GM18499 (cell line): Measurements from ENCODE around the gene CSRNP3.
"Not testable (repeated sequence)": the region's sequence is repeated elsewhere in the genome, so short reads cannot be mapped to it uniquely, and the experiment has no call there.

Experiments used
- ATAC-seq: cut with Tn5 transposase; IDR thresholded peaks from one replicate; pipeline ENCODE4 v1.9.1; 2021; ENCODE audit warnings: moderate number of reproducible peaks; ENCODE audit not compliant: insufficient read depth, unreplicated experiment

Gene CSRNP3

DNA sequence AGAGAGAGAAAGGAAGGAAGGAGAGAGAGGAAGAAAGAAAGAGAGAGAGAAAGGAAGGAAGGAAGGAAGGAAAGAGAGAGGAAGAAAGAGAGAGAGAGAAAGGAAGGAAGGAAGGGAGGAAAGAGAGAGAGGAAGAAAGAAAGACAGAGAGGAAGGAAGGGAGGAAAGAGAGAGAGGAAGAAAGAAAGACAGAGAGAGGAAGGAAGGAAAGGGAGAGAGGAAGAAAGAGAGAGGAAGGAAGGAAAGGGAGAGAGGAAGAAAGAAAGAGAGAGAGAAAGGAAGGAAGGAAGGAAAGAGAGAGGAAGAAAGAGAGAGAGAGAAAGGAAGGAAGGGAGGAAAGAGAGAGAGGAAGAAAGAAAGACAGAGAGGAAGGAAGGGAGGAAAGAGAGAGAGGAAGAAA lies 196.6 kb downstream of the CSRNP3 start:
- not testable (repeated sequence) for ATAC-seq

DNA sequence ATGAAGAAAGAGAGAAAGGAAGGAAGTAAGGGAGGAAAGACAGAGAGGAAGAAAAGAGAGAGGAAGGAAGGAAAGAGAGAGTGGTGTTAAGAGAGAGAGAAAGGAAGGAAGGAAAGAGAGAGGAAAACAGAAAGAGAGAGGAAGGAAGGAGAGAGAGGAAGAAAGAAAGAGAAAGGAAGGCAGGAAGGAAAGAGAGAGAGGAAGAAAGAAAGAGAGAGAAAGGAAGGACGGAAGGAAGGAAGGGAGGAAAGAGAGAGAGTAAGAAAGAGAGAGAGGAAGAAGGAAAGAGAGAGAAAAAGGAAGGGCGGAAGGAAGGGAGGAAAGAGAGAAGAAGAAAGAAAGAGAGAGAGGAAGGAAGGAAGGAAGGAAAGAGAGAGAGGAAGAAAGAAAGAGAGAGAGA lies 197.1 kb downstream of the CSRNP3 start:
- ATAC-seq, result no peak

DNA sequence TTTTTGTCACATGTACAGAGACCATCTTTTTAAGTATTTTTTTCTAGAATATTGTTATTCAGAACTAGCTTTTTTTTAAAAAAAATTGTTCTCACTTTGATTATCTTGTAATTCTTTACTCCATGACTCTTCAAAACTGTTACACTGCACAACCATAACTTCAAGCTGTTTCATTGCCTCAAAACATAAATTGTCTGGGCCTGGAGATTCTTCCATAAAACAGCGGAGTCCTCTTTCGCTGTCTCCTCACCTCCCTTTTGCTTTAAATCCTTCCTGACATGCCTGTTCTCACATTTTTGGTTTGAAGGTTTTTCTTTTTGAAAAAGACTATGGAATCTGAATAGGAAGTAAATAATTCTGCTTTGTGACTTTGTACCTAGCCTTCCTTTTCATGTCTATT lies 197.9 kb downstream of the CSRNP3 start:
- no peak for ATAC-seq

DNA sequence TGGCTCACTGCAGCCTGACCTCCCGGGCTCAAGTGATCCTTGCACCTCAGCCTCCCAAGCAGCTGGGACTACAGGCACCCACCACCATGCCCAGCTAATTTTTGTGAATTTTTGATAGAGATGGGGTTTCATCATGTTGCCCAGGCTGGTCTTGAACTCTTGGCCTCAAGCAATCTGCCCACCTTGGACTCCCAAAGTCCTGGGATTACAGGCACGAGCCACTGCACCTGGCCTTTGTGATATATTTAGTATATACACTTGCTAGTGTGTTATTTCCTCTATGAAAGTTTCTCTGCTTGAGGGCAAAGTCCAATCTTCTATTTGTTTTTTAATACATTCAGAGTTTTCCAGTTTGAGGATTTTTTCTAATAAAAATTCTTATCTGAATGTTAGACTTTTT lies 205.3 kb downstream of the CSRNP3 start:
- ATAC-seq, result no peak

DNA sequence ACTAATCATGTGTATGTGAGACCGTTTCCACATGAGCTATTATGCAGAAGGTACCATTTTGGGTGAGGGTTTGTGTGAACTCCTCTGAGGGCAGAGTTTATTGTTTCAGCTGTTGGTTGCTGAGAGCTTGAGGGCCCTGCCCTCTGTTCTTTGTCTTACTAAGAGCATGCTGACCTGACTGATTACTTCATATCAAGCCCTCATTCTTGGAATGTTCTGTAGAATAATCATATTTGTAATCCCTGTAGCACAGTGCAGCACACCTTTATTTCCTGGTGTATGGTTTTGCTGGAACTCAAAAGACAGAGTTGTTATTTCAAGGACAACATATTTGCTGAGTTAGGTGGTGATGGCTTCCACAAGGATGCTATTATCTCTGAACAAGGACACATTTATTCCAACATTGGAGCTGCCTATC lies 206.1 kb downstream of the CSRNP3 start:
- no peak for ATAC-seq

DNA sequence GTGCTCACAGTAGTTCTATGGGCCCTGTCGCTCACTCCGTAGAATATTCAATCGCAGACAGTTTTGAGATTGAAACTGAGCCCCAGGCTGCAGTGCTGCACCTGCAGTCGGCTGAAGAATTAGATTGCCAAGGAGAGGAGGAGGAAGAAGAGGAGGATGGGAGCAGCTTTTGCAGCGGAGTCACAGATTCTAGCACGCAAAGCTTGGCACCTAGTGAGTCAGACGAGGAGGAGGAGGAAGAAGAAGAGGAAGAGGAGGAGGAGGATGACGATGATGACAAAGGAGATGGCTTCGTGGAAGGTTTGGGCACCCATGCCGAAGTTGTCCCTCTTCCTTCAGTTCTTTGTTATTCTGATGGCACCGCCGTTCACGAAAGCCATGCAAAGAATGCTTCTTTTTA lies 209.4 kb downstream of the CSRNP3 start:
- no peak for ATAC-seq

DNA sequence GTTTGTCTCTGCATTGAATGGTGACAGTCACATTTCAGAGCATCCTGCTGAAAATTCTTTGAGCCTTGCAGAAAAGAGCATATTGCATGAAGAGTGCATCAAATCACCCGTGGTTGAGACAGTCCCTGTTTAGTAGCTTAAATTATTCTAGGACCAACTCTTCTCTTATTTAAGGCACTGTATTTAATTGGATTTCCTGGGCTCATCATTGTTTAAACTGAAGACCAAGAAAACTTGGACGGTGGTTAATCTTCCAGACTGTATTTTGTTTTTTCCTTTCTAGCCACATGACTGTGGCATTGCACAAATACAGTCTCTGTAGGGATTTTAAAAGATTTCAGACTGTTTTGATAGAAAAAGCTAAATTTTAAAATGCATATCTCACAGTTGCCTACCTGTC lies 210.1 kb downstream of the CSRNP3 start:
- ATAC-seq, result no peak

DNA sequence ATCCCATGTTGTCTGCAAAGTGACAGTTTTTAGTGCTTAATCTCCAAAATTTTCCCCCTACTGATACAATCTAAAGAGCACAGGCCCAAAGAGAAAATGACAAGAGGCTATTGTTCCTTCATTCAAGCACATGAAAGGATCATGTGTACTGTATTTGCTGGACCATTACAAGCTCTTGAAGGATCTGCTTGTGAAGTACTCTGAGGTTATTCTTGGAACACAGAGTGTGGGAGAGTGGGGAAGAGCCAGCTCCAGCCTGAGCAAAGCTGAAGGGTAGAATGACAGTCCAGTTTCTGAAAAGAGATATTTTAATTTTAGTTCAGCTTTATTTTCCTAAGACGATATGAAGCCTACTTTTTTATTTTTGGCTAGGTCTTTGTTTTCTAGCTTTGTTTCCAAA lies 212.3 kb downstream of the CSRNP3 start:
- ATAC-seq, result no peak

DNA sequence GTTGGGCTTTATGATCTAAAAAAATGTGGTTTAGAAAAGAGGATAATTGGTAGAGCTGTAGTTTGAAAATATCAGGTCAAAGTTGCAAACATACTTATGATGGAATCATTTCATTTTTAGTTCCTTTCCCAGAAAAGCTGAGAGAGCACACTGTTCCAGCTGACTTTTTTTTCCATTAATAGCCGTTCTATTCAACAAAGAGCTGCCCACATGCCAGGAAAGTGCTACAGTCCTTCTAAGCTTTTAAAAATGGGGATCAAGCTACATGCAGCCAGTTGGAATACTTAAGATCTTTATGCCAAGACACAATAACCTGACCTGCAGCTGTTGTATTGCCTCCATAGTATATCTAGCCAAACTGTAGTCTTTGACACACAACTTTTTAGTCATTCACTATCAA lies 213.0 kb downstream of the CSRNP3 start:
- ATAC-seq, result no peak

DNA sequence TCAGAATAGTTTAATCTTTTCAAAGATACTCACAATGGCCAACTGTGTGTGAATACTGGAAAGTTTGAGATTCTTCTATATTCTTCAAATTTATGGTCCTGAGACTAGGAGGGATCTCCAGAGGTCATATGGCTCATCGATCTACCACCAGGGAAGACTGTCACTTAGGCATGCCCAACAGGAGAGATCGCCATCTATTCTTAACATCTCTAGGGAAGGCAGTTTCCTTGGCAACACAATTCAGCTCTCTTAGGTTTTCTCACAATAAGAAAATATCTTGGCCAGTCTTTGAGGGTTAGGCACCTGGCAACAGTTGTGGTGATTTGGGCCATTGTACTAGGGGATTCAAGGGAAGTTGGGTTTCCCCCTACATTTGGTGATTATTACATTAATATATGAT lies 217.3 kb downstream of the CSRNP3 start:
- no peak for ATAC-seq

DNA sequence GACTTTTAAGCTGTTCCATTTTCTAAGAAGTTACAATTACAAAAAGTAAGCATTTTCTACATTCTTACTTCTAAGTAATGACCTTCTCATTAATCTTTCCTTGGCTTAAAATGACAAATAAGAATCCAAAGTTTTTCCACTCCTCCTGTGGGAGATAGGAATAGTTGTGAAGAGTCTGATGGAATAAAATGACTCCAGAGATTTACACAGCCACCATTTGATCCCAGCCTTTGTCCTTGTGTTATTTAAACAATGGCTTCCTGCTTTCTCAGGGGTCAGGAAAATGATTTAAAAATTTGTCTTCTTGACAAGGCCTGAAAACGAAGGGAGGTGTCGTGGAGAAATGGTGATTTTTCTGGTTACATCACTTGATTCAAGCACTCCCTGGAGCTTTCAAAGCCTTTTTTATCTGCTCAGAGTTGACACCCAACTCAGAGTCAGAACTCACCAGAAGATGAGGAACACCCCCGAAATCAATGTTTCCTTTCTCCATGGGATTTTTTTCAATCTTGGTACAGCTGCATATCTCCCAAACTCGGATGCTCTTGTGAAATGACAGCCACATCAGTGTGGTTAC lies 218.0 kb downstream of the CSRNP3 start:
- no peak for ATAC-seq

DNA sequence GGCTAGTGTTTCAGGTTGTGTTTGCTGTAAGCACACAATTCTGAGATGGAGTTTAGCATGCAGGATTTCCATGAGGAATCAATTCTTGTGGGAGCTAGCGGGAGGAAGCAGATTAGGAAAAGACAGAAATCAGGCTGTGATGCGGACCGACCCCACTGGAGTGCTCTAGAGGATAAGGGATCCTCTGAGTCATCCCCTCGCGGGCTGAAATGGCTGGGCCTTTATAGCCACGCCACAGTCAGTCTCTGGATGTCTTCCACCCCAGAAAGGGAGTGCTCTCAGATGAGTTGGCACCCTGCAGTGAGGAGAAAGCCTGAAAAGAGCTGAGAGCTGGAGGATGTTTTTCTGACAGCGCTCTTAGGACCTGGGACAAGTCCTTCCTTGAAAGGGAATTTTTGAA lies 222.1 kb downstream of the CSRNP3 start:
- no peak for ATAC-seq

DNA sequence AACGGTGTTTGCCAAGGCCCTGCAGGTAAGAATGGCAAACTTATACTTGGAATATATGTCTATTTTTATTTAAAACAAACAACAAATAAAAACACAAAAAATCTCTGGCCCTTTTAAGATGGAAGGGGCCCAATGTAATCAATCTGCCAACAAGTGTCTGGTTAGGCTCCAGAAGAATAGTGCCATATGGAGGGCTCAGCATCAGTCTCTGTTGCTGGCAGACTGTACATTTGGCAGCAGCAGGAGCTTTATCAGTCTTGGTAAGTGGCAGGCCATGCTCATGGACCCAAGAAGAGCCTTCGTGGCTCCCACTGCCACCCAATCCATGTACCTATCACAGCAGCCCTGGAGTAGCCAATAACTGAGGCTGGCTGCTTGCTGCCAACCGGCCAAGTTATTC lies 223.4 kb downstream of the CSRNP3 start:
- no peak for ATAC-seq

DNA sequence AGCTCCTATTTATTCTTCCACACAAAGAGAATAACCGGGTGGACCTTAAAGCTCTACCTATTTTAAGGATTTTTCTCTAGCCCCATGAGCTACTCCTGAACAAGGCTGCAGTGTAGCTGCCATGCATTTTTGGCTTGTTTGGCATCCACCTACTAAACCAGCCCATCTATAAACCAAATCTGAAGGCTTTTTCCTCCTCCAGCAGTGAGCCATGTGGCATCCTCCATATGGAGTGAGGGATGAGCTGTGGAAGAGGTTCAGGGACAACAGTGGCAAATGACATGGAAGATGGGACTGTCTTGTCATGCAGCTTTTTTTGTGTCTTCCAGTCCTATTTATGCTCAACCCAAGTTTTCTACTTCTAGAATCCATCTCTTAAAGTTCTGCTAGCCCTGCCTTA lies 224.3 kb downstream of the CSRNP3 start:
- ATAC-seq, result no peak

DNA sequence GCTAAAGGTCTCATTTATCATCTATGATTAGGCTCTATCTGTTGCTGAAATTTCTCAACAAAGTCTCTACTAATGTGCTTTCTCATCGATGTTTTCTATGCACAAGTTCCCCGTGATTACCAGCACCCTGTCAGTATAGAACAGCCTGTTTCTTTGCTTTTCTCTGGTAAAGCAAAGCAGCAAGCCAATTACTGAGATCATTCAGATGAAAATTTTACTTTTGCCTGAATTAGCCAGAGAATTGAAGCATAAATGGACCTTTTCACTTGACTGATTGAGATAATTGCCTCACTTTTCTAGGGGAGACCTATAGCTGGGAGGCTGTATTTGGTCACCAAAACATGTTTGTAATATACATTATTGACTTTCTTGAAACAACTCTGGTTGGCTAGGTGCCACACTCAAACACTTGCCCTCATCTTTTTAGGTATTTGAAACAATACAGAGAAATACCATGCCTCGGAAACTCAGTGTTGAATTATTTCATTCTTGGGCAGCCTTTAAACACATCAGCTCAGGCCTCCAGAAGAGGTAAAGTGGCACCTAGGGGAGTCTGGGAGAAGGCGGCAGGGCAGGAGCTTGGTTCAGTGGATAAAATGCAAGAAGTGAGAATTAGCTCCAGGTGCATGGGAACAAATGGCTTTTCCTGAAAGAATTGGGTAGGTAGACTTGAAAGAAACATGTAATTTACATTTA lies 228.4 kb downstream of the CSRNP3 start:
- no peak for ATAC-seq

DNA sequence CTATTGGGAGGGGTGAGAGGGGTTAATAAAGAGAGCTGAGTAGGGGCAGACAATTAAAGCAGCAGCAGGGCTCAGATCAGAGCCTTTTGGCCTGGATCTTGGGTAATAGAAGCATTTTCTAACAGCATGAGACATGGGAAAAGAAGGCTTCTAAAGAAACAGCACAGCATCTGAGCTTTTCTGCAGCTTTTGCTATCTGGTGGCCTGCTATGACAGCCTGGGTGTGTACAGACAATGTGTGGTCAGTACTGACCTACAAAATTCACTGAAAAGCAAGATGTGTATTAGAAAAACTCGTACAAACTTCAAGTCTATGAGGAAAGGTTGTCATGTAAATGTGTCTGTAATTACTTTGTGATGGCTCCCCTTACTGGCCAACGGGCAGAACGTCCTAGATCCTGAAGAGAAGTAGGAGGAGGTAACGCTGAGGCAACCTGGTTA lies 229.0 kb downstream of the CSRNP3 start:
- ATAC-seq, result peak; percentile 69

DNA sequence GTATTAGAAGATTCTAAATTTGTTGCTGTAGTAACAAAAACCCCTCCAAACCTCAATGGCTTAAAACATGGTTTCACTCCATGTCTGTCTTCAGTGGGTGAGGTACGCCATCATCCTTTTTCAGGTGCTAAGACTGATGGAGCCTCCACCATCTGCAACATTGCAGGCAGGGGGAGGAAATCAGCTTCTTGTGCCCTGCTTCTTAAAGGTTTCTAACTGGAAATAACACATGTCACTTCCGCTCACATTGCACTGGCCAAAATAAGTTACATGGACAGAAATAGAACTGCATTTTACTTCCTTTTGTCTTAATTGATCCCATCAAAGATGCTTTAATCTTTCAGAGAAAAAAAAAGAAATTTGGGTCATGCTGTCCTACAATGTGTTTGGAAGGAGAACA lies 230.4 kb downstream of the CSRNP3 start:
- ATAC-seq, result no peak

DNA sequence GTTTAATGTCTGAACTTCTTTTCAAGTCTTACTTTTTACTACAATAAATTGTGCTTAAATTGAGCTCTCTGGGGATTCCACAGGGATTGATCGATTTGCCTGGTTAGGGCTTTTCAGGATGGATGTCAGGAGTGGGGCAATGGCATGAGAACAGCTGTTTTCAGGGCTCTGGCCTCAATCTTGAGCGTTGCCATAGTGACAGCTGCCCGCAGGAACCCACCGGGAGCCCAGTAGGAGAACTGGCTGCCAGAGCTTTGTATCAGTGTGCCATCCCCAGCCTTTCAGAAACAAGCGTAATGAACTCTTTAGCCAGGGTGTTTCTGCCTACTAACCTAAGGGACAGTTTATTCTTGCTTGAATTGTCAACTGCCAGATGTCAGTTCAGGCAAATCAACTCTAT lies 231.0 kb downstream of the CSRNP3 start:
- no peak for ATAC-seq

DNA sequence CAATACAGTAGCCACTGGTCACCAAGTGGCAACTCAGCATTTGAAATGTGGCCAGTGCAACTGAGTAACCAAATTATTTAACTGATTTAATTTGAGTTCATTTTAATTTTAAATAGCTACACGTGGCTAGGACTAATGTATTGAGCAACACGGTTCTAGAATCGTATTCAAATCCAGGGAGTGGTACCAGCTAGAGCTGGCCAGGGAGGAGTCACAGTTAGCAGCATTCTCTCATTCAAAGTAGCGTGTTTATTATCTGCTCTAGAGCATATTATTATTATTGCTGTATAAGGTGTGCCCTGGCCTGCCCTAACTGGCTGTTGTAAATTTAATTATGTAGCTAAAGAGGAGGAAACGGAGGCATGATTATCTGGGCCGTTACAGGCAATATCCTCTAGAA lies 231.6 kb downstream of the CSRNP3 start:
- no peak for ATAC-seq

DNA sequence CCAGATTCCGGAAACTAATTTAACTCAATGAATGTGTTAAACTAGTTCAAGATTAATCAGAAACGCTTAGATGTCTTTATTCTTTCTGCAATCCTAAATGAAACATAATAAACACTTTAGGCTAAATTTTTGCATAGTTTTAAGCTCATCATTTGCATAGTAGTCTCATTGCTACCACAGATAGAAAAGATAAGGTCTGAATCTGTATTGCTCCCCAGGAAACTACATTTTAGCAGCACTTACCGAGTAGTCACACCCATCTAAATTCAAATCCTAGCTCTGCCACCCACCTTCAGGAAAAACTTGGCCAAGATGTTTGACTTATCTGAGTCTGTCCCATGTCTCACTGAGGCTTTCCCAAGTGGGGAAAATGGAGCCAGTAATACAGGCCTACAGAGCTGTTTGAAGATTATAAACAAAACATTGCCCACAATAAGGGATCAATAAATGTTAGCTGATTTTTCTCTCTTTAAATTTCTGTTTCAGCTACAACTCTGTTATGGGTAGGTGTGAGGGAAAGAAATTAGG lies 237.5 kb downstream of the CSRNP3 start:
- ATAC-seq, result no peak

DNA sequence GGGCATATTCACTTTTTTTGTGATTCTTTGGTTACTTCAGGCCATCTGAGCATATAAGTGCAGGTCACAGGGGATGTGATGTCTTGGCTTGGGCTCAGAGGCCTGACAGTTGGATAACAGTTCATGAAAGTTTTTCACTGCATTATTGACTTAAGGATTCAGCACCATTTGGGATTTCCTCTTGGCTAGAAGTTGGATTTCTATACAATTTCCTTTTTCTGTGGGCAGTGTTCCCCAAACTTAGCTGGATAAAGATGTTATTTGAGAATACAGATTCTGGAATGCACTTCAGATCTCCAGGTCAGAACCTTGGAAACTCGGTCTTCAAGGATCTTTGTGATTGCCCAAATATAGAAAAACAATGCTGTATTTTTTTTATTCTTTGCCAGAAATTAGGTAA lies 246.6 kb downstream of the CSRNP3 start:
- ATAC-seq, result no peak

DNA sequence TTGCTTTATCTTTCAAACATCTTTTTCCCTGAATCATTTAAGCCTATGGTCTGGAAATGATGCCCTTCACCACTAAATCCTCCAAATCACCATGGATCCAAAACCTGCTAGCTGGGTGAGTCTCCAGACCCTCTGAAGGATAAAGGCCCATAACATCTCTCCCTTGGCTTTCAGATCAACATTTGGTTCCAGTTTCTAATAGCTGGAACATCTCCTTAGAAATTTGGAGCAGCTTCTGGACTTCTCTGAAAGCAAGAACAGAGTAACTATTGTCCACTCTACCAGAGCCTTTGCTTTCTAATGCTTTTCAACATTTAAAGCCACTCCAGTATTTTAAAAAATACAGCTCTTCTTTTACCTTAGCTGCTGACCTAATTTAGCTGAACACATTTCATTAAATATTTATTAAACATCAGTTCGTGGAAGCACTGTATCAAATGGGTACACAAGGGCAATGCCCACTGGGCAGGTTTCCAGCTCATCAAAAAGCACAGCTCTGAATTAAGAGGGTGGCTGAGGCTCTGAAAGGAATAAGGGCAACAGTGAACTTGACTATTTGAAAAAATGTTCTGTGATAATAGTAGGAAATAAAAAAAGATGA lies 249.2 kb downstream of the CSRNP3 start:
- ATAC-seq, result no peak
